Measurements from ENCODE around the gene DCLK2.

Gene DCLK2

DNA sequence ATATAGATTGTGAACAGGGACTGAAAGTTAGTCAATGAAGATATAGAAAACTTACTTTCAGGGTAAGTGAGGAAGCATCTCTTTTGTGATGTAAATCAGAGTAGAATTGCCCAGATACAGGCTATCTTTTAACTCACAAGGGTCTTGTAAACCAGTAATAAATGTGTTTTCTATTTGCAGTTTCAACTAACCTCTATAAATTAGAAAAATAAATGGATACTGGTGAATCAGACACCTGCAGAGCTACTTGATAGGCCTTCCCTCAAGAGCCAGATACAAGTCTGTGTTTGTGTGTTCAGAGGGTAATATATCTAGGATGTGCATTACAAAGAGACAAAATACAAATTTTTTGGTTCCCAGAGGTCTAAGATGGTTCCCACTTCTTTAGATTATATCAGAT lies 82.9 kb downstream of the DCLK2 start:
- Histone ChIP-seq H3K27ac (ENCODE audit: extremely low read depth, low read depth, low read length) (no peak overlapping the region), H3K4me3 (ENCODE audit: low read depth, low read length) (no peak overlapping the region), H3K36me3 (ENCODE audit: control insufficient read depth in 2 of 2, insufficient read depth in 1 of 2, low read length in 2 of 2) (no peaks in the 10 kb centered on the region), H3K9me3 (ENCODE audit: control insufficient read depth, insufficient read depth, low read depth, low read length) (no peaks in the 10 kb centered on the region), H3K4me1 (ENCODE audit: control insufficient read depth, insufficient read depth, low read length) (peaks cover 12% of the 10 kb centered on the region)
- POLR2A ChIA-PET: no interaction called here
- CTCF ChIA-PET: no interaction called here
- TF ChIP-seq ZNF426 (tag by site-specific recombination; IDR thresholded peaks at IDR 0.05) (no peak), ZNF561 (tag by site-specific recombination; IDR thresholded peaks at IDR 0.05; ENCODE audit: borderline replicate concordance) (no peak), SP3 (tag by site-specific recombination; IDR thresholded peaks at IDR 0.05) (no peak), KLF9 (tag by site-specific recombination; IDR thresholded peaks at IDR 0.05; ENCODE audit: low read depth) (no peak), ZBTB1 (tag by site-specific recombination; IDR thresholded peaks at IDR 0.05) (no peak), MYNN (tag by site-specific recombination; IDR thresholded peaks at IDR 0.05; ENCODE audit: borderline replicate concordance) (no peak), ZNF571 (tag by site-specific recombination; IDR thresholded peaks at IDR 0.05) (no peak), ZNF624 (tag by site-specific recombination; IDR thresholded peaks at IDR 0.05) (no peak), IKZF3 (tag by site-specific recombination; IDR thresholded peaks at IDR 0.05) (no peak), ZNF16 (tag by site-specific recombination; IDR thresholded peaks at IDR 0.05; ENCODE audit: low read depth) (no peak), ZNF707 (tag by site-specific recombination; IDR thresholded peaks at IDR 0.05) (no peak), ZNF24 (tag by site-specific recombination; IDR thresholded peaks at IDR 0.05) (no peak), ZNF658 (tag by site-specific recombination; IDR thresholded peaks at IDR 0.05) (no peak), SCRT2 (tag by site-specific recombination; IDR thresholded peaks at IDR 0.05) (no peak), ZBTB7A (tag by site-specific recombination; IDR thresholded peaks at IDR 0.05; ENCODE audit: low read depth) (no peak), ZNF132 (tag by site-specific recombination; IDR thresholded peaks at IDR 0.05; ENCODE audit: borderline replicate concordance) (no peak)
- TF ChIP-seq, protein P1, sequence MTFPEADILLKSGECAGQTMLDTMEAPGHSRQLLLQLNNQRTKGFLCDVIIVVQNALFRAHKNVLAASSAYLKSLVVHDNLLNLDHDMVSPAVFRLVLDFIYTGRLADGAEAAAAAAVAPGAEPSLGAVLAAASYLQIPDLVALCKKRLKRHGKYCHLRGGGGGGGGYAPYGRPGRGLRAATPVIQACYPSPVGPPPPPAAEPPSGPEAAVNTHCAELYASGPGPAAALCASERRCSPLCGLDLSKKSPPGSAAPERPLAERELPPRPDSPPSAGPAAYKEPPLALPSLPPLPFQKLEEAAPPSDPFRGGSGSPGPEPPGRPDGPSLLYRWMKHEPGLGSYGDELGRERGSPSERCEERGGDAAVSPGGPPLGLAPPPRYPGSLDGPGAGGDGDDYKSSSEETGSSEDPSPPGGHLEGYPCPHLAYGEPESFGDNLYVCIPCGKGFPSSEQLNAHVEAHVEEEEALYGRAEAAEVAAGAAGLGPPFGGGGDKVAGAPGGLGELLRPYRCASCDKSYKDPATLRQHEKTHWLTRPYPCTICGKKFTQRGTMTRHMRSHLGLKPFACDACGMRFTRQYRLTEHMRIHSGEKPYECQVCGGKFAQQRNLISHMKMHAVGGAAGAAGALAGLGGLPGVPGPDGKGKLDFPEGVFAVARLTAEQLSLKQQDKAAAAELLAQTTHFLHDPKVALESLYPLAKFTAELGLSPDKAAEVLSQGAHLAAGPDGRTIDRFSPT (tag by site-specific recombination; IDR thresholded peaks at IDR 0.05): no peak
- TF ChIP-seq, protein P2, sequence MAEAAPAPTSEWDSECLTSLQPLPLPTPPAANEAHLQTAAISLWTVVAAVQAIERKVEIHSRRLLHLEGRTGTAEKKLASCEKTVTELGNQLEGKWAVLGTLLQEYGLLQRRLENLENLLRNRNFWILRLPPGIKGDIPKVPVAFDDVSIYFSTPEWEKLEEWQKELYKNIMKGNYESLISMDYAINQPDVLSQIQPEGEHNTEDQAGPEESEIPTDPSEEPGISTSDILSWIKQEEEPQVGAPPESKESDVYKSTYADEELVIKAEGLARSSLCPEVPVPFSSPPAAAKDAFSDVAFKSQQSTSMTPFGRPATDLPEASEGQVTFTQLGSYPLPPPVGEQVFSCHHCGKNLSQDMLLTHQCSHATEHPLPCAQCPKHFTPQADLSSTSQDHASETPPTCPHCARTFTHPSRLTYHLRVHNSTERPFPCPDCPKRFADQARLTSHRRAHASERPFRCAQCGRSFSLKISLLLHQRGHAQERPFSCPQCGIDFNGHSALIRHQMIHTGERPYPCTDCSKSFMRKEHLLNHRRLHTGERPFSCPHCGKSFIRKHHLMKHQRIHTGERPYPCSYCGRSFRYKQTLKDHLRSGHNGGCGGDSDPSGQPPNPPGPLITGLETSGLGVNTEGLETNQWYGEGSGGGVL (tag by site-specific recombination; IDR thresholded peaks at IDR 0.05): no peak
- TF ChIP-seq, protein P3, sequence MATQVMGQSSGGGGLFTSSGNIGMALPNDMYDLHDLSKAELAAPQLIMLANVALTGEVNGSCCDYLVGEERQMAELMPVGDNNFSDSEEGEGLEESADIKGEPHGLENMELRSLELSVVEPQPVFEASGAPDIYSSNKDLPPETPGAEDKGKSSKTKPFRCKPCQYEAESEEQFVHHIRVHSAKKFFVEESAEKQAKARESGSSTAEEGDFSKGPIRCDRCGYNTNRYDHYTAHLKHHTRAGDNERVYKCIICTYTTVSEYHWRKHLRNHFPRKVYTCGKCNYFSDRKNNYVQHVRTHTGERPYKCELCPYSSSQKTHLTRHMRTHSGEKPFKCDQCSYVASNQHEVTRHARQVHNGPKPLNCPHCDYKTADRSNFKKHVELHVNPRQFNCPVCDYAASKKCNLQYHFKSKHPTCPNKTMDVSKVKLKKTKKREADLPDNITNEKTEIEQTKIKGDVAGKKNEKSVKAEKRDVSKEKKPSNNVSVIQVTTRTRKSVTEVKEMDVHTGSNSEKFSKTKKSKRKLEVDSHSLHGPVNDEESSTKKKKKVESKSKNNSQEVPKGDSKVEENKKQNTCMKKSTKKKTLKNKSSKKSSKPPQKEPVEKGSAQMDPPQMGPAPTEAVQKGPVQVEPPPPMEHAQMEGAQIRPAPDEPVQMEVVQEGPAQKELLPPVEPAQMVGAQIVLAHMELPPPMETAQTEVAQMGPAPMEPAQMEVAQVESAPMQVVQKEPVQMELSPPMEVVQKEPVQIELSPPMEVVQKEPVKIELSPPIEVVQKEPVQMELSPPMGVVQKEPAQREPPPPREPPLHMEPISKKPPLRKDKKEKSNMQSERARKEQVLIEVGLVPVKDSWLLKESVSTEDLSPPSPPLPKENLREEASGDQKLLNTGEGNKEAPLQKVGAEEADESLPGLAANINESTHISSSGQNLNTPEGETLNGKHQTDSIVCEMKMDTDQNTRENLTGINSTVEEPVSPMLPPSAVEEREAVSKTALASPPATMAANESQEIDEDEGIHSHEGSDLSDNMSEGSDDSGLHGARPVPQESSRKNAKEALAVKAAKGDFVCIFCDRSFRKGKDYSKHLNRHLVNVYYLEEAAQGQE (tag by site-specific recombination; IDR thresholded peaks at IDR 0.05): no peak
- TF ChIP-seq, protein P4, sequence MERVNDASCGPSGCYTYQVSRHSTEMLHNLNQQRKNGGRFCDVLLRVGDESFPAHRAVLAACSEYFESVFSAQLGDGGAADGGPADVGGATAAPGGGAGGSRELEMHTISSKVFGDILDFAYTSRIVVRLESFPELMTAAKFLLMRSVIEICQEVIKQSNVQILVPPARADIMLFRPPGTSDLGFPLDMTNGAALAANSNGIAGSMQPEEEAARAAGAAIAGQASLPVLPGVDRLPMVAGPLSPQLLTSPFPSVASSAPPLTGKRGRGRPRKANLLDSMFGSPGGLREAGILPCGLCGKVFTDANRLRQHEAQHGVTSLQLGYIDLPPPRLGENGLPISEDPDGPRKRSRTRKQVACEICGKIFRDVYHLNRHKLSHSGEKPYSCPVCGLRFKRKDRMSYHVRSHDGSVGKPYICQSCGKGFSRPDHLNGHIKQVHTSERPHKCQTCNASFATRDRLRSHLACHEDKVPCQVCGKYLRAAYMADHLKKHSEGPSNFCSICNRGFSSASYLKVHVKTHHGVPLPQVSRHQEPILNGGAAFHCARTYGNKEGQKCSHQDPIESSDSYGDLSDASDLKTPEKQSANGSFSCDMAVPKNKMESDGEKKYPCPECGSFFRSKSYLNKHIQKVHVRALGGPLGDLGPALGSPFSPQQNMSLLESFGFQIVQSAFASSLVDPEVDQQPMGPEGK (tag by site-specific recombination; IDR thresholded peaks at IDR 0.05): no peak
